A549 treated with GW870086 at 1 μM for 4 hours (cell line): ENCODE measurements around the gene INIP. TPM values are rescaled to one million over a fixed set of nuclear protein-coding genes. Genes with fewer than 3 reads are reported as not detected.

ENCODE experiments used
- total RNA-seq: library from RNA; stranded (reverse); fragments of 200-300 nt; extraction: Qiagen RNA extraction; gene quantifications from 5 replicates; pipeline ENCODE4 v1.2.3, GENCODE V29; 2022; ENCODE audit warnings: low read depth

The INIP gene
- total RNA-seq, result 13.8 to 21.0 TPM (median 15.9 TPM) in 5 replicates

GRCh38 chr9:112717661-112718331, at the start of gene INIP:
Gene INIP (minus strand): TSS chr9:112718117. CDS start chr9:112716485, 1,632 bp downstream.

GRCh38 chr9:112750016-112750763, 32.3 kb upstream of the INIP start, which contains the start of gene SNX30:
Gene SNX30 (plus strand): TSS chr9:112750760. CDS start chr9:112751002, 242 bp downstream.

Other genes with a start within 250 kb of the INIP start
- gene KIAA1958, start 231.3 kb downstream of the INIP start, total RNA-seq, result 1.5 to 2.6 TPM (median 2.1 TPM) in 5 replicates
- 3.5 to 5.5 TPM (median 4.9 TPM) in 5 replicates for gene SNX30, start 32.6 kb upstream of the INIP start, total RNA-seq
- gene SLC46A2, start 172.8 kb upstream of the INIP start, total RNA-seq, result not detected in 5 replicates